Measurements from ENCODE around the gene EZH2. TPM values are rescaled to one million over a fixed set of nuclear protein-coding genes. Genes with fewer than 3 reads are reported as not detected.

The EZH2 gene
- total and polyA plus RNA-seq, 12 donors, result 0.53 to 4.6 (median 1.4) TPM

GRCh38 chr7:148921189-148921588 lies 37.1 kb upstream of the EZH2 start:
- no peaks in the 10 kb centered on the region for H3K36me3 ChIP-seq
- H3K4me3 ChIP-seq, result no peak overlapping the region
- no peak for DNase-seq
- ATAC-seq, result no peak
- no peaks in the 10 kb centered on the region for H3K9me3 ChIP-seq
- no peak overlapping the region for H3K27ac ChIP-seq
- H3K27me3 ChIP-seq, result peaks cover 0 to 3% (median 0%) of the 10 kb centered on the region in 7 donors
- intact Hi-C loops (cut with DNase I), result no loop called here
- H3K4me1 ChIP-seq, result no peaks in the 10 kb centered on the region
- 68 to 76% methylated on average over 5 of the region's 5 CpGs for WGBS, 2 donors
- no peak for TF ChIP-seq CTCF (IDR thresholded peaks at IDR 0.05)

GRCh38 chr7:148919859-148920258 lies 35.8 kb upstream of the EZH2 start:
- Histone ChIP-seq H3K27ac (no peak overlapping the region), H3K27me3 (peaks cover 0 to 3% (median 0%) of the 10 kb centered on the region in 7 donors), H3K4me1 (peaks cover 0 to 5% (median 0%) of the 10 kb centered on the region in 9 donors), H3K36me3 (no peaks in the 10 kb centered on the region), H3K9me3 (no peaks in the 10 kb centered on the region), H3K4me3 (no peak overlapping the region)
- whole genome bisulfite sequencing, 2 donors, result 83% methylated on average over 6 of the region's 6 CpGs
- ATAC-seq (no peak), DNase-seq (no peak)
- intact Hi-C loops (cut with DNase I), result no loop called here
- no peak for TF ChIP-seq CTCF (IDR thresholded peaks at IDR 0.05)

- DNase-seq (no peak), ATAC-seq (no peak)
- Histone ChIP-seq H3K27ac (no peak overlapping the region), H3K27me3 (peaks cover 0 to 3% (median 0%) of the 10 kb centered on the region in 7 donors), H3K9me3 (no peaks in the 10 kb centered on the region), H3K4me1 (peaks cover 0 to 11% (median 0%) of the 10 kb centered on the region in 9 donors), H3K36me3 (no peaks in the 10 kb centered on the region), H3K4me3 (no peak overlapping the region)
- intact Hi-C loops (cut with DNase I), result no loop called here
- TF ChIP-seq CTCF (IDR thresholded peaks at IDR 0.05), result no peak
- 80 to 86% methylated on average over 10 of the region's 10 CpGs for WGBS, 2 donors
These were observed 34.0 kb upstream of the EZH2 start for GRCh38 chr7:148918058-148918596.

DNA sequence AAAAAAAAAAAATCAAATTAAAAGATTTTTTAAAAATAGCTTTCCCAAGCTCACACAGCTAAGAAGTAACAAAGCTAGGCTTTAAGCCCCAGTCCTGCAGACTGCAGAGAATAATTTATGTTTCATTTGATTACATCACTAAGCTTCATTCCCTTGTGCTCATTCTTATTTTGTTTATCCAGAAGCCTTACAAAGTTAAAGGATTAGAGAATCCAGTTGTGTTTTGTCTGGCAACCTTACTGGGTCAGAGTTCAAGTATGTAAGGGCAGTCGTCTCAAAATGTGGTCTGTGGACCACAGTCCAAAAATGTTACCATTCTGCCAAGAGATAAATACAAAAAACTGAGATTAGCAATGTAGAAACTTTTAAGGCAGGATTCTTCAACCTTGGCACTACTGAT lies 32.1 kb upstream of the EZH2 start:
- no peak for TF ChIP-seq CTCF (IDR thresholded peaks at IDR 0.05)
- Histone ChIP-seq H3K36me3 (no peaks in the 10 kb centered on the region), H3K27ac (no peak overlapping the region), H3K27me3 (peaks cover 0 to 5% (median 0%) of the 10 kb centered on the region in 7 donors), H3K9me3 (no peaks in the 10 kb centered on the region), H3K4me3 (no peak overlapping the region), H3K4me1 (peaks cover 0 to 11% (median 0%) of the 10 kb centered on the region in 9 donors)
- WGBS, 2 donors, result 28 to 29% methylated on average over 1 of the region's 1 CpG
- ATAC-seq, result peak in 1 of 8 donors; percentile 44
- DNase-seq, result no peak
- intact Hi-C loops (cut with DNase I), result no loop called here
